DMS114 treated with DMSO at 0.1 percent for 48 hours (cell line): Measurements from ENCODE around the gene VSIG8.

Experiments
- DNase-seq: peaks from one replicate; lab custom pipeline; 2025; ENCODE audit not compliant: unreplicated experiment; lab: John Stamatoyannopoulos, UW

Gene VSIG8

GRCh38 chr1:159884296-159884695 lies 21.8 kb upstream of the VSIG8 start:
- DNase-seq: no peak

- DNase-seq: no peak
These were observed 20.7 kb upstream of the VSIG8 start for GRCh38 chr1:159883134-159883533.

GRCh38 chr1:159882527-159882862 lies 20.0 kb upstream of the VSIG8 start:
- DNase-seq: no peak

GRCh38 chr1:159881622-159882526 lies 19.4 kb upstream of the VSIG8 start:
- no peak for DNase-seq

GRCh38 chr1:159880430-159880829 lies 18.0 kb upstream of the VSIG8 start:
- no peak for DNase-seq

GRCh38 chr1:159879977-159880376 lies 17.5 kb upstream of the VSIG8 start:
- no peak for DNase-seq

GRCh38 chr1:159879136-159879535 lies 16.7 kb upstream of the VSIG8 start:
- no peak for DNase-seq

- DNase-seq: no peak
These were observed 15.4 kb upstream of the VSIG8 start for GRCh38 chr1:159877695-159878444.

GRCh38 chr1:159873530-159874143 lies 11.2 kb upstream of the VSIG8 start:
- no peak for DNase-seq

- no peak for DNase-seq
These were observed 10.4 kb upstream of the VSIG8 start for GRCh38 chr1:159872891-159873290.

- no peak for DNase-seq
These were observed 8.2 kb upstream of the VSIG8 start for GRCh38 chr1:159870704-159871103.

- DNase-seq: no peak
These were observed 7.2 kb upstream of the VSIG8 start for GRCh38 chr1:159869607-159870006.

- DNase-seq: no peak
These were observed 6.7 kb upstream of the VSIG8 start for GRCh38 chr1:159869173-159869572.

- DNase-seq: no peak
These were observed 6.3 kb upstream of the VSIG8 start for GRCh38 chr1:159868766-159869165.

- no peak for DNase-seq
These were observed 5.2 kb upstream of the VSIG8 start for GRCh38 chr1:159867664-159868026.

GRCh38 chr1:159866905-159867663 lies 4.6 kb upstream of the VSIG8 start:
- no peak for DNase-seq

- DNase-seq: no peak
These were observed 3.6 kb upstream of the VSIG8 start for GRCh38 chr1:159866066-159866465.

- no peak for DNase-seq
These were observed 1.8 kb upstream of the VSIG8 start for GRCh38 chr1:159864262-159864661.

GRCh38 chr1:159862031-159862430 lies 426 bp downstream of the VSIG8 start:
- no peak for DNase-seq

- DNase-seq: no peak
These were observed 1.2 kb downstream of the VSIG8 start for GRCh38 chr1:159861218-159861617.

- DNase-seq: no peak
These were observed 2.0 kb downstream of the VSIG8 start for GRCh38 chr1:159860456-159860855.
